HG03520 (cell line): ENCODE measurements around the gene ACOX3.

Experiments used
- ATAC-seq: cut with Tn5 transposase; IDR thresholded peaks from one replicate; pipeline ENCODE4 v1.9.1; 2021; ENCODE audit warnings: mild to moderate bottlenecking, moderate library complexity; ENCODE audit not compliant: unreplicated experiment

The ACOX3 gene

GRCh38 chr4:8328456-8328855, 112.1 kb downstream of the ACOX3 start:
- ATAC-seq, result no peak

- ATAC-seq, result no peak
Observed at GRCh38 chr4:8326206-8326605, 114.3 kb downstream of the ACOX3 start.

- no peak for ATAC-seq
Observed at GRCh38 chr4:8325291-8325973, 115.1 kb downstream of the ACOX3 start.

- no peak for ATAC-seq
Observed at GRCh38 chr4:8324640-8325239, 115.8 kb downstream of the ACOX3 start.

GRCh38 chr4:8323947-8324555, 116.5 kb downstream of the ACOX3 start:
- ATAC-seq, result no peak

GRCh38 chr4:8322794-8323704, 117.5 kb downstream of the ACOX3 start:
- no peak for ATAC-seq

GRCh38 chr4:8321771-8322170, 118.8 kb downstream of the ACOX3 start:
- ATAC-seq, result no peak

- no peak for ATAC-seq
Observed at GRCh38 chr4:8321220-8321619, 119.3 kb downstream of the ACOX3 start.

- ATAC-seq, result no peak
Observed at GRCh38 chr4:8320386-8320750, 120.2 kb downstream of the ACOX3 start.

- no peak for ATAC-seq
Observed at GRCh38 chr4:8319731-8320385, 120.7 kb downstream of the ACOX3 start.

GRCh38 chr4:8319061-8319460, 121.5 kb downstream of the ACOX3 start:
- no peak for ATAC-seq

GRCh38 chr4:8318509-8318908, 122.0 kb downstream of the ACOX3 start:
- no peak for ATAC-seq

- no peak for ATAC-seq
Observed at GRCh38 chr4:8317474-8317873, 123.0 kb downstream of the ACOX3 start.

GRCh38 chr4:8316911-8317351, 123.6 kb downstream of the ACOX3 start:
- ATAC-seq, result no peak
